Measurements from ENCODE around the gene RHOBTB1.

- TF ChIP-seq CTCF (IDR thresholded peaks at IDR 0.05): no peak
- TF ChIP-seq POLR2A (IDR thresholded peaks at IDR 0.05): no peak
These were observed 40.9 kb downstream of the RHOBTB1 start for GRCh38 chr10:60903096-60903495.
